Hepatocyte (in vitro differentiated cells): Measurements from ENCODE around the gene ADAM11. TPM values are rescaled to one million over a fixed set of nuclear protein-coding genes. Genes with fewer than 3 reads are reported as not detected.

ENCODE experiments used
- DNase-seq: peaks from one replicate; pipeline ENCODE4 v3.0.0-alpha.2; 2016; ENCODE audit warnings: low spot score
- H2AFZ ChIP-seq: fragments of 200-600 bp; sonication (generic); 2 replicates; pipeline ENCODE4 v1.6.0; 2016; ENCODE audit warnings: antibody characterized with exemption, mild to moderate bottlenecking
- H3K27ac ChIP-seq: fragments of 200-600 bp; sonication (generic); 2 replicates; pipeline ENCODE4 v1.5.1; 2016; ENCODE audit warnings: mild to moderate bottlenecking
- H3K27me3 ChIP-seq: fragments of 200-600 bp; sonication (generic); 2 replicates; pipeline ENCODE4 v1.6.1; 2016
- H3K36me3 ChIP-seq: fragments of 200-600 bp; sonication (generic); replicated peaks from 2 replicates; pipeline ENCODE4 v1.5.1; 2016; ENCODE audit warnings: low read depth; ENCODE audit not compliant: insufficient read depth
- H3K4me1 ChIP-seq: fragments of 200-600 bp; sonication (generic); 2 replicates; pipeline ENCODE4 v1.5.1; 2016; ENCODE audit warnings: mild to moderate bottlenecking, moderate library complexity; ENCODE audit not compliant: insufficient read depth
- H3K4me2 ChIP-seq: fragments of 200-600 bp; sonication (generic); 2 replicates; pipeline ENCODE4 v1.6.0; 2016
- H3K4me3 ChIP-seq: fragments of 200-600 bp; sonication (generic); 2 replicates; pipeline ENCODE4 v1.5.1; 2016; ENCODE audit warnings: mild to moderate bottlenecking
- H3K79me2 ChIP-seq: fragments of 200-600 bp; sonication (generic); 2 replicates; pipeline ENCODE4 v1.6.0; 2017; ENCODE audit warnings: mild to moderate bottlenecking
- H3K9me2 ChIP-seq: fragments of 200-600 bp; sonication (generic); replicated peaks from 2 replicates; pipeline ENCODE4 v1.6.0; 2017; ENCODE audit warnings: mild to moderate bottlenecking; ENCODE audit not compliant: insufficient read depth
- H3K9me3 ChIP-seq: fragments of 200-600 bp; sonication (generic); 2 replicates; pipeline ENCODE4 v1.5.1; 2016; ENCODE audit warnings: low read depth, mild to moderate bottlenecking
- H4K20me1 ChIP-seq: fragments of 200-600 bp; sonication (generic); 2 replicates; pipeline ENCODE4 v1.6.0; 2016; ENCODE audit warnings: mild to moderate bottlenecking; ENCODE audit not compliant: insufficient read depth, poor library complexity, severe bottlenecking
- CTCF ChIP-seq: fragments of 200-600 bp; sonication (generic); IDR thresholded peaks from 2 replicates; pipeline ENCODE4 v1.5.1; 2016; ENCODE audit warnings: antibody characterized with exemption, mild to moderate bottlenecking; ENCODE audit not compliant: poor library complexity
- EZH2 ChIP-seq: fragments of 200-600 bp; sonication (generic); IDR thresholded peaks from 2 replicates; pipeline ENCODE4 v1.6.1; 2016; ENCODE audit warnings: antibody characterized with exemption, mild to moderate bottlenecking, borderline replicate concordance
- EZH2phosphoT487 ChIP-seq: fragments of 200-600 bp; sonication (generic); IDR thresholded peaks from one replicate; pipeline ENCODE4 v1.6.1; 2018; ENCODE audit warnings: antibody characterized with exemption, mild to moderate bottlenecking, low read depth, moderate library complexity; ENCODE audit not compliant: unreplicated experiment, severe bottlenecking
- WGBS: methylation state at CpG from one replicate; pipeline ENCODE4 v1.1.6; 2016; ENCODE audit warnings: low lambda C conversion rate; ENCODE audit errors: missing lambda C conversion rate; 5-methylcytosine and 5-hydroxymethylcytosine counted together
- polyA plus RNA-seq: library from polyadenylated mRNA; unstranded; fragments of >200 nt; fragmentation: Nextera tagmentation; extraction: Ambion mirVana; gene quantifications from 2 replicates; pipeline ENCODE4 v1.2.1, GENCODE V29; 2016
- small RNA-seq: library from RNA; depleted of rRNA; stranded (forward); fragments of <200 nt; gene quantifications from one replicate; pipeline ENCODE3, GENCODE V24; 2014
- total RNA-seq: library from RNA; depleted of rRNA; stranded (reverse); fragments of >200 nt; gene quantifications from 2 replicates; pipeline ENCODE4 v1.2.3, GENCODE V29; 2014

Gene ADAM11
- total and polyA plus RNA-seq, 2 experiments from 2014 or later, result 0.50 to 0.90 TPM

- 1% methylated on average over 60 of the region's 123 CpGs for WGBS
- no peaks in the 10 kb centered on the region for H3K36me3 ChIP-seq
- peaks cover 6% of the 10 kb centered on the region for H3K4me1 ChIP-seq
- no peaks in the 10 kb centered on the region for H3K9me3 ChIP-seq
- DNase-seq, result peak; percentile 69
- TF ChIP-seq CTCF (no peak), EZH2phosphoT487 (no peak), EZH2 (no peak)
- H3K4me3 ChIP-seq, result peak within 1 kb of the TSS; percentile 56
- H3K4me2 ChIP-seq, result peak within 1 kb of the TSS; percentile 95
- peaks cover 12% of the 10 kb centered on the region for H4K20me1 ChIP-seq
- H3K79me2 ChIP-seq, result peaks cover 45% of the 10 kb centered on the region
- peak within 1 kb of the TSS; percentile 78 for H3K27ac ChIP-seq
- peaks cover 12% of the 10 kb centered on the region for H3K27me3 ChIP-seq
- H3K9me2 ChIP-seq, result no peaks in the 10 kb centered on the region
- peak within 1 kb of the TSS; percentile 91 for H2AFZ ChIP-seq
Measured at GRCh38 chr17:44829523-44830358, 71.0 kb downstream of the ADAM11 start, which contains the start of gene GJC1. TSS of gene GJC1 (minus strand) at chr17:44830287. CDS start at chr17:44805817, 24,470 bp downstream.

GRCh38 chr17:44830359-44831288 is 71.8 kb downstream of the ADAM11 start:
- DNase-seq, result peak; percentile 44
- Histone ChIP-seq H3K4me1 (peaks cover 6% of the 10 kb centered on the region), H3K36me3 (no peaks in the 10 kb centered on the region), H3K27me3 (peaks cover 12% of the 10 kb centered on the region), H3K27ac (peak overlapping the region; percentile 70), H2AFZ (peak overlapping the region; percentile 91), H3K4me2 (peak overlapping the region; percentile 95), H4K20me1 (peaks cover 12% of the 10 kb centered on the region), H3K9me2 (no peaks in the 10 kb centered on the region), H3K4me3 (peak overlapping the region; percentile 56), H3K9me3 (no peaks in the 10 kb centered on the region), H3K79me2 (peaks cover 36% of the 10 kb centered on the region)
- TF ChIP-seq EZH2phosphoT487, result no peak
- no peak for TF ChIP-seq CTCF
- TF ChIP-seq EZH2, result no peak
- 6% methylated on average over 30 of the region's 58 CpGs for WGBS

- H3K27ac ChIP-seq, result no peak overlapping the region
- peaks cover 12% of the 10 kb centered on the region for H3K27me3 ChIP-seq
- H3K9me3 ChIP-seq, result no peaks in the 10 kb centered on the region
- 82% methylated on average over 12 of the region's 12 CpGs for WGBS
- DNase-seq, result no peak
- no peaks in the 10 kb centered on the region for H3K36me3 ChIP-seq
- H2AFZ ChIP-seq, result no peak overlapping the region
- H3K79me2 ChIP-seq, result peaks cover 29% of the 10 kb centered on the region
- peaks cover 12% of the 10 kb centered on the region for H4K20me1 ChIP-seq
- TF ChIP-seq EZH2phosphoT487 (no peak), CTCF (no peak), EZH2 (no peak)
- no peaks in the 10 kb centered on the region for H3K9me2 ChIP-seq
- peaks cover 6% of the 10 kb centered on the region for H3K4me1 ChIP-seq
- no peak overlapping the region for H3K4me2 ChIP-seq
- H3K4me3 ChIP-seq, result no peak overlapping the region
Measured at GRCh38 chr17:44831371-44831770, 72.6 kb downstream of the ADAM11 start.

Small RNA genes lying within 50 kb of the gene (small RNA-seq; reads per million reads assigned to genes)
- gene RN7SL819P, result not detected

Other genes starting within 250 kb of the ADAM11 start
- gene FZD2, start 201.5 kb upstream of the ADAM11 start, total RNA-seq, result 19.9 and 22.9 TPM in 2 replicates
- gene FZD2, start 201.5 kb upstream of the ADAM11 start, polyA plus RNA-seq, result 31.3 and 35.5 TPM in 2 replicates
- gene MEIOC, start 102.5 kb upstream of the ADAM11 start, total RNA-seq, result 0.04 and 0.13 TPM in 2 replicates
- gene MEIOC, start 102.5 kb upstream of the ADAM11 start, polyA plus RNA-seq, result 0.18 and 0.28 TPM in 2 replicates
- 23.7 and 29.2 TPM in 2 replicates for gene CCDC43, start 69.2 kb upstream of the ADAM11 start, total RNA-seq
- gene CCDC43, start 69.2 kb upstream of the ADAM11 start, polyA plus RNA-seq, result 19.9 and 20.6 TPM in 2 replicates
- gene DBF4B, start 50.3 kb upstream of the ADAM11 start, total RNA-seq, result 1.8 and 4.1 TPM in 2 replicates
- 3.4 and 4.1 TPM in 2 replicates for gene DBF4B, start 50.3 kb upstream of the ADAM11 start, polyA plus RNA-seq
- gene GJC1, start 71.3 kb downstream of the ADAM11 start, total RNA-seq, result 9.2 and 11.4 TPM in 2 replicates
- 6.3 and 7.5 TPM in 2 replicates for gene GJC1, start 71.3 kb downstream of the ADAM11 start, polyA plus RNA-seq
- gene HIGD1B, start 88.9 kb downstream of the ADAM11 start, total RNA-seq, result not detected in 2 replicates
- 0.57 TPM in 1 of 2 replicates, not detected in the other for gene HIGD1B, start 88.9 kb downstream of the ADAM11 start, polyA plus RNA-seq
- 57.0 and 87.0 TPM in 2 replicates for gene EFTUD2, start 140.5 kb downstream of the ADAM11 start, total RNA-seq
- gene EFTUD2, start 140.5 kb downstream of the ADAM11 start, polyA plus RNA-seq, result 65.2 and 65.6 TPM in 2 replicates
- gene GFAP, start 156.5 kb downstream of the ADAM11 start, total RNA-seq, result 0.10 and 1.6 TPM in 2 replicates
- not detected in 2 replicates for gene GFAP, start 156.5 kb downstream of the ADAM11 start, polyA plus RNA-seq
- gene KIF18B, start 188.8 kb downstream of the ADAM11 start, total RNA-seq, result 1.8 and 2.1 TPM in 2 replicates
- 4.3 and 5.0 TPM in 2 replicates for gene KIF18B, start 188.8 kb downstream of the ADAM11 start, polyA plus RNA-seq
- 12.8 and 15.1 TPM in 2 replicates for gene C1QL1, start 209.3 kb downstream of the ADAM11 start, total RNA-seq
- 54.9 and 68.3 TPM in 2 replicates for gene C1QL1, start 209.3 kb downstream of the ADAM11 start, polyA plus RNA-seq